Immature natural killer cell (primary cell): ENCODE measurements around the gene CSTF1. TPM values are rescaled to one million over a fixed set of nuclear protein-coding genes. Genes with fewer than 3 reads are reported as not detected.
"Not testable (repeated sequence)": the region's sequence is repeated elsewhere in the genome, so short reads cannot be mapped to it uniquely, and the experiment has no call there.

Experiments
- DNase-seq, 3 donors: peaks; one replicate each; pipeline ENCODE4 v3.0.0; 2022; ENCODE audit warnings: mixed read lengths in 1 of 3
- H3K27ac Mint-ChIP-seq, 6 donors: one replicate each; pipeline ENCODE4 v1.8.0; 2020; ENCODE audit warnings: mixed read lengths in 6 of 6, mild to moderate bottlenecking in 5 of 6, inconsistent platforms in 4 of 6, moderate library complexity in 3 of 6
- H3K27me3 Mint-ChIP-seq, 3 donors: one replicate each; pipeline ENCODE4 v1.8.0; 2020 to 2021; ENCODE audit warnings: low read depth in 3 of 3, mild to moderate bottlenecking in 3 of 3, mixed read lengths in 3 of 3, moderate library complexity in 3 of 3, inconsistent platforms in 1 of 3
- H3K36me3 Mint-ChIP-seq, 3 donors: one replicate each; pipeline ENCODE4 v1.8.0; 2020; ENCODE audit warnings: mixed read lengths in 3 of 3, inconsistent platforms in 2 of 3, mild to moderate bottlenecking in 2 of 3
- H3K4me1 Mint-ChIP-seq, 2 donors: one replicate each; pipeline ENCODE4 v1.8.0; 2020; ENCODE audit warnings: inconsistent platforms in 2 of 2, mild to moderate bottlenecking in 2 of 2, mixed read lengths in 2 of 2, moderate library complexity in 1 of 2
- H3K4me3 Mint-ChIP-seq, 5 donors: one replicate each; pipeline ENCODE4 v1.8.0; 2020; ENCODE audit warnings: mild to moderate bottlenecking in 5 of 5, mixed read lengths in 5 of 5, inconsistent platforms in 3 of 5, moderate library complexity in 3 of 5
- H3K9me3 Mint-ChIP-seq, 6 donors: one replicate each; pipeline ENCODE4 v1.8.0; 2020; ENCODE audit warnings: mild to moderate bottlenecking in 6 of 6, mixed read lengths in 6 of 6, inconsistent platforms in 4 of 6, moderate library complexity in 3 of 6
- polyA plus RNA-seq, 3 donors: library from polyadenylated mRNA; unstranded; fragments of 300-500 nt; fragmentation: Illumina TruSeq; gene quantifications; one replicate each; pipeline ENCODE4 v1.2.3, GENCODE V29; 2021

The CSTF1 gene
- polyA plus RNA-seq, 3 donors from 2014 or later = 21.2 to 42.2 (median 30.6) TPM

DNA sequence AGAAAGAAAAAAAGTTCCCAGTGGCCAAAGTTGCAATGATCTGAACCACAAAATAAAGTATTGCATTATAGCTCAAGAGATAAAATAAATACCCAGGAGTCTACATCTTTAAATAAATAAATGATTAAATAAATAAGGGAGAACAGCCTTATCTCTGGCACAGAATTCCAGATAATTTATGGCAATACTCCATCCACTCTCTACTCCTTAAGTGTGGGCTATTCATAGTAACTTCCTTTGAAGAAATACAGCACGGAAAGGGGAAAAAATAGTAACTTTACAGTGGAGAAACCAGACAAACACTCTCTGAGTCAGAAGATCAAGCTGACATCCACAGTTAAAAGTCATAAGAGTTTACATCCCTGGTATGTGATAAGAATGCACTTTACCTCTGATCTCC is 12.1 kb upstream of the CSTF1 start:
- Mint-ChIP-seq H3K27ac (no peak overlapping the region), H3K4me3 (no peak overlapping the region), H3K36me3 (peaks cover 0 to 6% (median 0%) of the 10 kb centered on the region in 3 donors), H3K4me1 (peaks cover 0 to 2% of the 10 kb centered on the region in 2 donors), H3K9me3 (no peaks in the 10 kb centered on the region), H3K27me3 (no peaks in the 10 kb centered on the region)
- no peak for DNase-seq

DNA sequence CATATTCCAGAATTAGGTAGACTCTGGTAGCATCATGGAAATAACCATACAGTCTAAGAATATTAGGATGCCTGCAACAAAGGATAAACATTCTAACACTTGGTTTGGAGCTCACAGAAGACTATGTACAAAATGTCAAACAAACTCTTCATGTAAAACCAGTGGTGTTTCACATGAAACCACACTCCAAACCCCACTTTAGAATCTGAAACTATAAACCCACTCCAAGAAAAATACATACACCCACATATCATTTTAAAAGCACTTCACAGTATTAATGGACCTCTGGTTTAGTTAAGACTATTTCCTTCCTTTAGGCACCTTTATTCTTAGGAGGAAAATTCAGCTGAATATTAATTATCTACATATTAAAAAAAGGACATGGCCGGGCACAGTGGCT is 10.9 kb upstream of the CSTF1 start:
- Mint-ChIP-seq H3K27ac (peak overlapping the region in 1 of 6 donors; percentile 46), H3K27me3 (no peaks in the 10 kb centered on the region), H3K4me1 (peaks cover 0 to under 1% of the 10 kb centered on the region in 2 donors), H3K36me3 (peaks cover 0 to 4% (median 1%) of the 10 kb centered on the region in 3 donors), H3K9me3 (no peaks in the 10 kb centered on the region), H3K4me3 (no peak overlapping the region)
- DNase-seq = no peak

DNA sequence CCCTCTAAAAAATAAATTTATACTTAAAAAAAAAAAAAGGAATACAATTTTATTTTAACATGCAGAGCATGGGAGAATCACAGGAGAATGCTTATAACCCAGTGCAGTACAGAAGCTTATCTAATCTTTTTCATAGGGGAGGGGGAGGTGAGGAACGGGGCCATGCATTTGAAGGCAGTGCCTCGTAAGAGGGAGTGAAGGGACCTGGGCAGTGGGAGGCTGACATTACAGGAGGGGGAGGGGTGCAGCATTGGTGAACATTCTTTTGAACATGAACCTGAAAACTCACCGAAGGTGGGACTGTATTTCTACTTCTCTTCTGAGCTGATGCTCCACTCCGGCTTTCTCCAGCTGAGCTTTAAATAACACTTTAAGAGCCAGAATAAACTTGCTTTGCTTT is 9.7 kb upstream of the CSTF1 start:
- no peaks in the 10 kb centered on the region for H3K4me1 Mint-ChIP-seq
- no peak for DNase-seq
- H3K27ac Mint-ChIP-seq = no peak overlapping the region
- no peak overlapping the region for H3K4me3 Mint-ChIP-seq
- H3K9me3 Mint-ChIP-seq = no peaks in the 10 kb centered on the region
- H3K36me3 Mint-ChIP-seq = peaks cover 0 to 5% (median 0%) of the 10 kb centered on the region in 3 donors
- H3K27me3 Mint-ChIP-seq = no peaks in the 10 kb centered on the region

DNA sequence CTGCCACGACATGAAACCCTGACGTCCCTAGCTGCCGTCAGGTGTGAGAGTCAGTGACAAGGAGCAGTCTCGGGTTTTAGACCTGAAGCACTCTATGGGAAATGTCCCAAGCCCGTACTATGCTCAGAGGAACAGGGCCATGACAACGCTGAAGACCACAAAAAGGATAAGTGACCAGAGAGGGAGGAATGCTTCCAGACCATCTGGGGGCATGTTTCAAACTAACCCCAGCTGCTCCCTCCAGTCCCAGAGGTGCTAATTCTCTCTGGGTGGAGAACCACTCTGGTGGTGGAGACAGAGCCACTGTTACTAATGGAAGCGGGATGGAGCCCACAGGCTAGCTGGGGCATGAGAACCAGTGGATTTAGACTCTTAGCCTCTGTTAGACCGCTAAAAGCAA is 9.1 kb upstream of the CSTF1 start:
- H3K4me3 Mint-ChIP-seq = no peak overlapping the region
- no peaks in the 10 kb centered on the region for H3K9me3 Mint-ChIP-seq
- peaks cover 0 to 5% (median 0%) of the 10 kb centered on the region in 3 donors for H3K36me3 Mint-ChIP-seq
- no peak for DNase-seq
- no peaks in the 10 kb centered on the region for H3K4me1 Mint-ChIP-seq
- no peaks in the 10 kb centered on the region for H3K27me3 Mint-ChIP-seq
- no peak overlapping the region for H3K27ac Mint-ChIP-seq

DNA sequence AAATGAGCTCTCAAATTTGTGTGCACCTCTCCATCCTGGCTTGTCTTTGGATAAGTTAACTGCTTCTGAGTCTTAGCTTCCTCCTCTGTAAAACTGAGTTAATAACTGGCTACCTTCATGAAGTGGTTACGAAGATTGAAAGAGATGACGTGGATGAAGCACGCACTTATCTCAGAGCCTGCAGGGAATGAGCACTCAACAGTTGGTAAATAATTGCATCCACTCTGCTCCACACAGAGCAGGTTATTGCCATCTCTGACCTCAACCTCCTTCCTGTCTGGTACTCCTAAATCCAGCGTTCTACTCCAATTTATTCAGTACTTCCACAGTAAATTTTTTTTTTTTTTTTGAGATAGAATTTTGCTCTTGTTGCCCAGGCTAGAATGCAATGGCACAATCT is 7.3 kb upstream of the CSTF1 start:
- Mint-ChIP-seq H3K9me3 (no peaks in the 10 kb centered on the region), H3K4me3 (no peak overlapping the region), H3K36me3 (peaks cover 8% of the 10 kb centered on the region in 3 donors), H3K4me1 (peaks cover 0 to 1% of the 10 kb centered on the region in 2 donors), H3K27me3 (no peaks in the 10 kb centered on the region), H3K27ac (no peak overlapping the region)
- DNase-seq = no peak

DNA sequence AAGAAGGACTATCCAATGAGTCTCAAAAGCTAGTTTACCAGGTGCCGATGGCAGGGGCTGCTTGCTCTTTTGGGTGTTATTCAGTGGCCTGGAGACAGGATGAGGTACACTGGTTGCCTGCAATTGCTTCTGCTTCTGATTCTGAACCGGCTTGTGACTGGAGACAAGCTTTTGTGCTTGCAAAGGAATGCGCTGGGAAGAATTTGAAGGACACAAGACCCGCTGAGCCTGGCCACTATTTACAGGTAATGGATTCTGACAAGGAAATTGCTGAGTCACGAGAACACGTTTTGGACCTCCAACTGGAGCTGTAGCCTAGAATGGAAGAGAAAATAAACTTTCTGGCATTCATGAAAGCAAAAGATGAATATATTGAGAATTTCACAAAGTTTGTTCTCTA is 6.2 kb upstream of the CSTF1 start:
- Mint-ChIP-seq H3K36me3 (peaks cover 8% of the 10 kb centered on the region in 3 donors), H3K9me3 (no peaks in the 10 kb centered on the region), H3K4me1 (peaks cover 0 to 6% of the 10 kb centered on the region in 2 donors), H3K4me3 (no peak overlapping the region), H3K27ac (no peak overlapping the region), H3K27me3 (no peaks in the 10 kb centered on the region)
- no peak for DNase-seq

DNA sequence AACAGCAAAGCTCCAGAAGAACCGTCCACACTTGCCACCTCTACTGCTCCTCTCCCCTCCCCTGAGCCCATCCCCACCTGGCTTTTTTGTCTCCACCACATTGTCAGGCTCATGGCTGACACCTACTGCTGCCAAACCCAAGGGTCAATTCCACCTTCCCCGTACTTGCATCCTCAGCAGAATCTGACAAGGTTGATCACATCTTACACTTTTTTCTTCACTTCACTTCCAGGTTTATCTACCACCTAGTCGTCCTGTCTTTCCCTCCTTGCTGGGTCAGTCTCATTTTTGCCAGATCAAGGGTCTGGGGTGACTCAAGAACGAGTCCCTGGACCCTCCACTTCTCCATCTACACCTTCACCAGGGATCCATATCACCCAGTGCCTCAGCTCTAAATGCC is 3.6 kb upstream of the CSTF1 start:
- H3K27ac Mint-ChIP-seq = no peak overlapping the region
- peaks cover 0 to 15% of the 10 kb centered on the region in 2 donors for H3K4me1 Mint-ChIP-seq

DNA sequence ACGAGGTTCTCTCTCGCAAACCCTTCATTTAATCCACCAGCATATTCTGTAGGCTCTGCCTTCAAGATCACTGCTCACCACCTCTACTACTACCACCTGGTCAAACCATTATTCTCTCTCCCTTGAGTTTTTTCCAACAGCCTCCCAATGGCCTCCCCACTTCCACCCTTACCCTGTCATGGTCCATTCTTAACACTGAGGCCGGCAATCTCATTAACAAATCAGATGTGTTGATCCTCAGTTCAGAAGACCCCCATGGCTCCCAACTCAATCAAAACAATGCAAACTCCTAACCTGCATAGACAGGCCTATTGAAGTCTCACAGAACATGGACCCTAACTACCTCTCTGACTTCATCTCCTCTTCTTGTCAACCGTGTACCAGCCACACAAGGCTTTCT is 2.6 kb upstream of the CSTF1 start:
- peaks cover 8% of the 10 kb centered on the region in 3 donors for H3K36me3 Mint-ChIP-seq
- no peak for DNase-seq
- H3K4me1 Mint-ChIP-seq = peaks cover 0 to 20% of the 10 kb centered on the region in 2 donors
- H3K9me3 Mint-ChIP-seq = no peaks in the 10 kb centered on the region
- no peaks in the 10 kb centered on the region for H3K27me3 Mint-ChIP-seq
- peak overlapping the region in 1 of 5 donors; percentile 8 for H3K4me3 Mint-ChIP-seq
- H3K27ac Mint-ChIP-seq = peak overlapping the region in 1 of 6 donors; percentile 13

More for the DNA sequence above, 3.6 kb upstream of the CSTF1 start:
- Mint-ChIP-seq H3K9me3 (no peaks in the 10 kb centered on the region), H3K36me3 (peaks cover 8% of the 10 kb centered on the region in 3 donors), H3K4me3 (no peak overlapping the region), H3K27me3 (no peaks in the 10 kb centered on the region)
- DNase-seq = no peak

DNA sequence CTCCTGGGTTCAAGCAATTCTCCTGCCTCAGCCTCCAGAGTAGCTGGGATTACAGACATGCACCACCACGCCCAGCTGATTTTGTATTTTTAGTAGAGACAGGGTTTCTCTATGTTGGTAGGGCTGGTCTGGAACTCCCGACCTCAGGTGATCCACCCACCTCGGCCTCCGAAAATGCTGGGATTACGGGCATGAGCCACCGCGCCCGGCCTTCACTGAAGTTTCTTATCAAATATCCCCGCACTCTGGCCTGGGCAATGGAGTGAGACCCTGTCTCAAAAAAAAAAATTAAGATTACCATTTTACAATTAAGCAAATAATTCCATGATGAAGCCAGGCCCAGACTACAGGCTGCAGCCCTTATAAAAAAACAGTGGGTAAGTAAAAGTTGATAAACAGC is 2.0 kb upstream of the CSTF1 start:
- DNase-seq, H3K27ac Mint-ChIP-seq, H3K27me3 Mint-ChIP-seq, H3K9me3 Mint-ChIP-seq, H3K4me3 Mint-ChIP-seq: not testable (repeated sequence)
- Mint-ChIP-seq H3K4me1 (peaks cover 0 to 23% of the 10 kb centered on the region in 2 donors), H3K36me3 (peaks cover 9 to 11% (median 9%) of the 10 kb centered on the region in 3 donors)

DNA sequence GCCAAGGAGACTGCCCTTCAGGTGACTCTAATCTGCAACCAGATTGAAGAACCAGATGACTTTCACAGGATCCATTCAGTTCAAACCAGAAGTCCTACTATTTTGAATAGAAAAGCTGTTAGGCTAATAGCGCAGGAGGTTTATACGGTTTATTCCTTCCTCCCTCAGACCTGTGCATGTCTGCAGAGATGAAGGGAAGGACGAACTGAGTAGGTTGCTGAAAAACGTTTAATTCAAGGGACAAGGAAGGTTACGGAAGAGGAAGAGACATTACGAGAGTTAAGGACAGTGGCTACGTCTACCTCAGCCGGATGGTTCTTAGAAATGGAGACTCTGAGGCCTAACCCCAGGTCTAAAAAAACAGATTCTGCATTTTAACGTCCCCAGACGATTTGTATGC is 1.4 kb upstream of the CSTF1 start:
- H3K36me3 Mint-ChIP-seq = peaks cover 11 to 17% (median 11%) of the 10 kb centered on the region in 3 donors
- peak overlapping the region in 2 of 6 donors; percentile 60 to 85 for H3K27ac Mint-ChIP-seq
- H3K9me3 Mint-ChIP-seq = no peaks in the 10 kb centered on the region
- no peak overlapping the region for H3K4me3 Mint-ChIP-seq
- DNase-seq = no peak
- H3K4me1 Mint-ChIP-seq = peaks cover 0 to 23% of the 10 kb centered on the region in 2 donors
- no peaks in the 10 kb centered on the region for H3K27me3 Mint-ChIP-seq

DNA sequence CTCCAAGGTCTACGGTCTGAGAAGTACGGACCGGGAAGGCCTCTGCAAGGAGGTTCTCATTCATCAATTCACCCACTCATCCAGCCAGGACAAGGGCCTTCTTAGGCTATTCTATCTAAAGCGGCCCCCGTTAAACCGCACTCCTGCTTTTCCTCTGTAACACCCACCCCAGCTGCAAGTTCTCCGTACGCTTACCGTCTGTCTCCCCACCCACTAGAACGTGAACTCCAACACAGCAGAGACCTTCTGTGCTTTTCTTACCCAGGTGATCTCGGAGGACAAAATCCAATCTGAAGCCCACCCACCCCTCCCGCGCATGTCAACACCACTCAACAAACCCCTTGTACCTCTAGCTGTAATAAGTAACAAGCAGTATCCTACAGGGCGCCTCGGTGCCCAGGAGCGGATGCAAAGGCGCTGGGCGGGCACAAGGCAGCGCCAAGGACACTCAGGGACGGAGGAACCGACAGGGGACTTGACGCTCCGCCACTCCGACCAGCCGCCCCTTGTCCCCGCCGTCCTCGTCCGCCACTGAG is 781 bp upstream of the CSTF1 start:
- Mint-ChIP-seq H3K36me3 (peaks cover 11 to 14% (median 11%) of the 10 kb centered on the region in 3 donors), H3K4me1 (peaks cover 0 to 23% of the 10 kb centered on the region in 2 donors), H3K4me3 (no peak overlapping the region), H3K9me3 (no peaks in the 10 kb centered on the region), H3K27me3 (no peaks in the 10 kb centered on the region), H3K27ac (no peak overlapping the region)
- DNase-seq = no peak

DNA sequence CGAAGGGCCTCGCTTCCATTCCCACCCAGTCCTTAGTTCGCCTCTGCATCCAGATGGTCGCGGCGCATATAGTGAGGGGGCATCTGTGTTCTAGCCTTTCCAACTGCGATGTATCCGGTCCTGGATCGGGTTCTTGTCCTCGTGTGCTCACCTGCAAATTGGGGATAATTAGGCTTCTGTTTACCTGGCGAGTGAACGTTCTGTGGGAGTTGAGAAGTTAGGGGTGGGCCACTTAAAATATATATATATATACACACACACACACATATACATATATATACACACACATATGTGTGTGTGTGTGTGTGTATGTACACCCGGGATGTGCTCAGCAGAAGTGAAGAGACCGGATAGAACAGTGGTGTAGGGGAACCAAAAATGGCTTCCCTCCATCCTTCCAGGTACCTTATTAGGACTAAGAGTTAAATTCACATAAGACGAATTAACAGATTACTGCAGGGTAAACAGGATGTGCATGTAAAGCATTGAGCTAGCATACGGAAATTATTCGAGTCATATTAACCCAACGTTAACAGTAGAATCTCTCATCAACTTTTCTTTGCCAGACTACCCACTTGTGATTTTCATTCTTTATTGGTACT is 537 bp downstream of the CSTF1 start:
- peak in 1 of 3 donors; percentile 11 for DNase-seq
- Mint-ChIP-seq H3K27ac (peak overlapping the region in 1 of 6 donors; percentile 70), H3K9me3 (no peaks in the 10 kb centered on the region), H3K27me3 (no peaks in the 10 kb centered on the region), H3K36me3 (peaks cover 16 to 23% (median 18%) of the 10 kb centered on the region in 3 donors), H3K4me1 (peaks cover 0 to 23% of the 10 kb centered on the region in 2 donors), H3K4me3 (no peak overlapping the region)

DNA sequence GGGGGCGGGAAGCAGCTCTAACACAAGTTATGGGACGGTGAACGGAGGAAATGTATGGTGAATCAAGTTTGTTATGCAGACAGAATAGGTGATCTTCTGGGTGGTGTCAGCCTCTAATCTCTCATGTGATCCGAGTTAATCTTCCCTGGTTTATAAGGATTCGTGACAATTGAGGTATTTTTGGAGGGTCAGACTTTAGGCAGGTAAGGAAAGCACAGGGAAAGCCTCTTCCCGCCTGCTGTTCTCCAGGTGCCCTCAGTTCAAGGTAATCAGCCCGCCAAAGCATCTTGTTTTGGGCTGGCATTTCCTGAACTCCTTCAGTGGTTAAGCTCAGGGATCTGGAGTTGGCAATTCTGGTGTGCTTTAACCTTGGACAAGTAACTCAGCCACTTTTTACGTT is 1.2 kb downstream of the CSTF1 start:
- peak overlapping the region in 1 of 6 donors; percentile 70 for H3K27ac Mint-ChIP-seq

DNA sequence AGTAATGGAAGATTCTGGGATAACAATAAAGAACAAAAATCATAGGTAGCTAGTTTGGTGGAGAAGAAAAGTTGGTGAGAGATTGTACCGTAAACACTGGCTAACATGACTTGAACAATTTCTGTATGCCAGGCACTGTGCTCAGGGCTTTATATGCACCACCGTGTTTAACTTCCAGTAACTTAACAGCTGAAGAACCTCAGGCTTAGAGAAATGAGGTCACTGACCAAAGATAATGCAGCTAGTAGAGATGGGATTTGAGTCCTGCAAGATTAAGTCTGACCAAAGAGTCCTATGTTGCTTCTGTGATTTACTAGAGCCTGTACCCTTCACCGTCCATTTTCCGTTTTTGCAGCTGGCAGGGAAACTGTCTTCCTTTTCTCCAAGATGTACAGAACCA is 2.7 kb downstream of the CSTF1 start:
- Mint-ChIP-seq H3K27ac (peak overlapping the region in 2 of 6 donors; percentile 55), H3K9me3 (no peaks in the 10 kb centered on the region), H3K4me1 (peaks cover 5 to 25% of the 10 kb centered on the region in 2 donors), H3K27me3 (no peaks in the 10 kb centered on the region), H3K36me3 (peaks cover 18 to 35% (median 19%) of the 10 kb centered on the region in 3 donors), H3K4me3 (no peak overlapping the region)
- no peak for DNase-seq

More for the DNA sequence above, 1.2 kb downstream of the CSTF1 start:
- Mint-ChIP-seq H3K9me3 (no peaks in the 10 kb centered on the region), H3K27me3 (no peaks in the 10 kb centered on the region), H3K4me3 (no peak overlapping the region), H3K36me3 (peaks cover 16 to 26% (median 18%) of the 10 kb centered on the region in 3 donors), H3K4me1 (peaks cover 0 to 23% of the 10 kb centered on the region in 2 donors)
- no peak for DNase-seq
